Cortex of kidney (tissue), 1 donor: ENCODE data around the gene GABRD.

ENCODE experiments used
- DNase-seq: peaks from one replicate; lab custom pipeline; 2025; lab: John Stamatoyannopoulos, UW

GABRD gene

DNA sequence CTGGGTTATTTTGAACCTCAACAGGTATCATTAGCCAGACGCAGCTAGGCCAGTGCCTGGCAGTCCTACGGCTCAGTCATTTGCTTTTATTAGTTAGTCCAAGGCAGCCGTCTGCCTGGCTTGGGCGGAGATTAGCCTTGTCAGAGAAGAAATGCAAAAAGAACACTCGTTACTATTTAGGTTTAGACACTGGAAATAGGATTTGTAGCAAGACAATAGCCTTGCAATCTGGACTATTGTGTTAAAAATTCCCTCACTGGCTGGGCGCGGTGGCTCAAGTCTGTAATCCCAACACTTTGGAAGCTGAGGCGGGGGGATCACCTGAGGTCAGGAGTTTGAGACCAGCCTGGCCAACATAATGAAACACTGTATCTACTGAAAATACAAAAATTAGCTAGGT is 20.1 kb downstream of the GABRD start:
- DNase-seq = no peak

DNA sequence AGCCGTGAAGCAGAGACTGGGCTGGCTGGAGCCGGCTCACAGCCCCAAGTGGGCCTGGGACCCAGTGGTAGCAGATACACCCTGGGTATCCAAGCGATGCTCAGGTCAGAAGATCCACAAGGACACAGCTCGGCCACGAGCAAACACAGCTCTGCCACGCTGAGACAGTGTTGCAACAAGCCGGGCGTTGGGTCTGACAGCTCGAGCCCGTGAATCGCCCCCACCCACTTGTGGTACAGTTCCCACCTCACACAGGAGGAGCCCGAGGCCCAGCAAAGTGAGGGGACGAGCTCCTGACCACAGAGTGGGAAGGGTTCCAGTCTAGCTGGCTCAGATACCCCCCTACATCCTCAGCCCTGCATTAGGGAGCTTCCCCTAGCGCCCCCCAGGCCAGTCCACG is 22.2 kb downstream of the GABRD start:
- DNase-seq = no peak

DNA sequence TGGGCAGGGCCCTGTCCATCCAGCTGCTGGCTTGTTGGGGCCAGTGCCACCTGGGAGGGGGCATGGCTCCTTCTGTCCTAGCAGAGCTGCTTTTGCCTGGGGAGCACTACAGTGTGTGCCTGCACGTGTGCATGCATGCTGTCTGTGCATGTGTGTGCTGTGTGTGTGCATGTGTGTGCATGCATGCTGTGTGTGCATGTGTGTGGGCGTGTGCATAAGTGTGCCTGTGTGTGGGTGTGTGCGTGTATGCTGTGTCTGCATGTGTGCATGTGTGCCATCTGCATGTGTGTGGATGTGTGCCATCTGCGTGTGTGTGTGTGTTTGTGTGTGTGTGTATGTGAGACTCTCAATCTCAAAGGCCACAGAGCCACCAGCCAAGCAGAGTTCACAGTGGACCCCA is 22.7 kb downstream of the GABRD start:
- no peak for DNase-seq

DNA sequence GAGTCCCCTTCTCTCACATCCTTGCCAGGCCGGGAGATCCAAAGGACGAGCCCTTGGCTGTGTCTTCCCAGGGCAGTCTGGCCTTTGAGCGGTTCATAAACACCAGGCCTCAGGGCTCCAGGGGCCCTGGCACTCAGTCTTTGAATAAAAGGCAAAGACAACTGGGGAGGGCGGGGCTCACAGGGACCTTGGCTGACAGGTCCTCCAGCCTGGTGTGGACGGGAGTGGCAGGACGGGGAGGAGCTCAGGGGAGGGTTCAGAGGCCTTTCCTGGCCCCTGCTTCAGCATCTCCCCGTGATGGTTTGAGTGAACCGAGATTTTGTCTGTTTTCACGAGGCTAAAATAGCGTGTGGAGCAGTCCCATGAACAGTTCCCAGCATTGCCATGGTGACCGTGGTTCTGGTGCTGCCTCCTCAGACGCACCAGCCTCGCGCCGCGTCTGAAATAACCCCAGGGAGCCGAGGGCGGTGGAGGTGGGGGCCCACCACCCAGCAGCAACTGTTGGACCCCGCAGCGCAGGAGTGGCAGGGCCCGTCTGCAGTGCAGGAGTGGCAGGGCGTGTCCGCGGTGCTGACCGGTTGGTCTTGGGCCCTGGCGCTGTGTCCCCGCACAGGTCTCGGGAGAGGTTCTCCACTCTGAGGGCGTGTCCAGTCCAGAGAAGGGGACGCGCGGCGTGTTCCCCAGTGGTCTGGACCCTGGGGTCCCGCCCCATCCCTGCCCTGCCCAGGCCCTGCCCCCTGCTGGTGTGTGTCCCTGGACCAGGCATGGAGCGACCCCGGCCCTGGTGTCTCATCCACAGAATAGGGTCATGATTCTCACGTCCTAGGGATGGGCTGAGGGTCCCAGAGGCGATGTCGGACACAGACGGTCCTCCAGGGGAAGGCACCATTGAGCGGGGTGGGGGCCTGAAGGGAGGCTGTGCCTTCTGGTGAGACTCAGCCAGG is 24.0 kb downstream of the GABRD start:
- DNase-seq = no peak

DNA sequence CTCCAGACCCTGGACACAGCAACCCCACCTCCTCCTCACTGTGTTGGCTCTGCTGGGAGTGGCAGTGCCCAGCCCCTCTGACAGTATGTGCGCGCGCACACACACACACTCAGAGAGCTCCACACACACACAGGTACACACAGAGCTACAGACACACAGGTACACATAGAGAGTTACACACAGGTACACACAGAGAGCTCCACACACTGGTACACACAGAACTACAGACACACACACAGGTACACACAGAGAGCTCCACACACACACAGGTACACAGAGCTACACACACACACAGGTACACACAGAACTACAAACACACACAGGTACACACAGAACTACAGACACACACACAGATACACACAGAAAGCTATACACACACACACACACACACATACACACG is 24.7 kb downstream of the GABRD start:
- no peak for DNase-seq

DNA sequence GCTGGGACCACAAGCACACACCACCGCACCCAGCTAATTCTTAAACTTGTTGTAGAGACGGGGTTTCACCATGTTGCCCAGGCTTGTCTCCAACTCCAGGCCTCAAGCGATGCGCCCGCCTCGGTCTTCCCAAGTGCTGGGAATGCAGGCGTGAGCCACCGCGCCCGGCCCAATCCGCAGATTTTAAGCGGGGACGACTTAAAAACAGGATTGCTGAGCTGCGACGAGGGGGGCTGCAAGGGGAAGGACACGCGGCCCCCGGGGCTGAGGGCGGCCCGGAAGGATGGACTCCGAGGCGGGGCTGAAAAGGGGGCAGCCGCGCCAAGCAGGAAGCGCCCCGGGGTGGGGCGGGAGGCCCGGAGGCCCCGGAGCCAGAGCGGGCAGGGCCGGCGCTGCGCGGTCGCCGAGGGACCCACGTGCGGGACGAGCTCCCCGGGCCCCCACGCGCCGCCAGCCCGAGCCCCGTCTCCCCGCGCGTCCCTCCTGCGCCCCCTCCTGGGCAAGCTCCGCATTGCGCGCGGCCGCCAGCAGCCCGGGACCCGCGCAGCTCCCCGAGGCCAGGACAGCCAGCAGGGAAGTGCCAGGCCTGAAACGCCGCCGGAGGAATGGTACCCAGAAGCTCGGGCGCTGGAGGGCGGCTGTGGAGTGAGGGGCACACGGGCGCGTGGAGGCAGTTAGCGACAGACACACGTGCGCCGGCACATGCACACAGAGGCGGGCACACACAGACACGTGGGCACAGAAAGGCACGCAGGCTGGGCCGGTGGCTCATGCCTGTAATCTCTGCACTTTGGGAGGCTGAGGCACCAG is 25.6 kb downstream of the GABRD start:
- DNase-seq = no peak

DNA sequence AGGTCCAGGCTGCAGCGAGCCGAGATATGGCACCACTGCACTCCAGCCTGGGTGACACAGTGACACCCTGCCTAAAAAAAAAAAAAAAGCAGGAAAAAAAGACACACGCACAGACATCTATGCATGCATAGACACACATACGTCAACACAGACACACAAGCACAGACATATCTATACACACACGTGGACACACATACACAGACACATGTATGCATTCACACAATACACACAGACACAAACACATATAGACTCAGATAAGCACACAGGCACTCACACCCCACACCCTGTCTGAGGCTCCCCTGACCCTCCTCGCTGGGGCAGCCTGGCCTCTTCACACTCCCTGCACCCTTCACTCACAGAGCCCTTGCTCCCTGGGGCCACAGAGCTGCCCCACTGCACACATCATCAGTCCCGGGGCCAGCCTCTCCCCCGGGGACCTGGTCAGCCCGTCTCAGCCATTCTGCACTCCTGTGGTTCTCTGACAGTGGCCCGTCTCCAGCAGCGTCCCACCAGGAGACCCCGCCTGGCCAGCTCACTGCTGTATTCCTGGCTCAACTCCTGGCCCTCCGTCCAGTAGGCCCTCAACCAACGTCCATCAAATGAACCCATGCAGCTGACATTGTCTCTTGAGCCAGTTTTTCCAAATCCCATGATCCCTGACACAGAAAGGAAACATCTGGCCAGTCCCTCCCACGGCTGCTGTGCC is 26.5 kb downstream of the GABRD start:
- no peak for DNase-seq

DNA sequence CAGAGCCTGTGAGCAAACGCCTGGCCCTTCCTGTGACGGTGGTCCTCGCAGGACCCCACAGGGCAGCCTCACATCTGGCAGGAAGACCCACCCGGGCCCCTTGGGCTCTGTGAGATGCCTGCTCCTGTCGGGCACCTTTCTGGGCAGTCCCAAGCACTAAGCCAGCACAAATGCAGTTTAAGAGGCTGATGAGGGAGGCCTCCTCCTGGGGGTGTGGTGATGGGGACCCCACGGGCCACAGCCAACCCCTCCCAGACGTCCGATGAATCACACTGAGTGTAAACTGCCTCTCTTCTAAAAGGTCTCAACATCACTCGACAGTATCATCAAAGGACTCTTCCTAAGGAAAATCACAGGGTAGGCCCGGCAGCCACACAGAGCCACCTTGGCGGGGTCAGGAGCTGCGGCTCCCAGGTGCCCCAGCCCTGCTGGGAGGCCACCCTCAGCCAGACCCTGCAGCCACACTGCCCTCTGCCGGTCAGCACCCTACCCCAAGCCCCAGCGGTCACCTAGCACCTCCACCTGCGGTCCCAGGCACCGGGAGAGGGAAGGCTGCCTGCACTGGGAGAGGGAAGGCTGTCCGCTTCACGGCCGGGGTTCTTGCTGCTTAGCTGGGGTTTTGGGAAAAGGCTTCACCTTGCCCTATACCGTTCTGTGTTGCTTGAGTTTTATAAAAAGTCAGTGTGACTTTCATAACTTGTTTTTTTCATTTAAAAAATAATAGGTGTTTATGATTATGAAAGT is 27.2 kb downstream of the GABRD start:
- no peak for DNase-seq

DNA sequence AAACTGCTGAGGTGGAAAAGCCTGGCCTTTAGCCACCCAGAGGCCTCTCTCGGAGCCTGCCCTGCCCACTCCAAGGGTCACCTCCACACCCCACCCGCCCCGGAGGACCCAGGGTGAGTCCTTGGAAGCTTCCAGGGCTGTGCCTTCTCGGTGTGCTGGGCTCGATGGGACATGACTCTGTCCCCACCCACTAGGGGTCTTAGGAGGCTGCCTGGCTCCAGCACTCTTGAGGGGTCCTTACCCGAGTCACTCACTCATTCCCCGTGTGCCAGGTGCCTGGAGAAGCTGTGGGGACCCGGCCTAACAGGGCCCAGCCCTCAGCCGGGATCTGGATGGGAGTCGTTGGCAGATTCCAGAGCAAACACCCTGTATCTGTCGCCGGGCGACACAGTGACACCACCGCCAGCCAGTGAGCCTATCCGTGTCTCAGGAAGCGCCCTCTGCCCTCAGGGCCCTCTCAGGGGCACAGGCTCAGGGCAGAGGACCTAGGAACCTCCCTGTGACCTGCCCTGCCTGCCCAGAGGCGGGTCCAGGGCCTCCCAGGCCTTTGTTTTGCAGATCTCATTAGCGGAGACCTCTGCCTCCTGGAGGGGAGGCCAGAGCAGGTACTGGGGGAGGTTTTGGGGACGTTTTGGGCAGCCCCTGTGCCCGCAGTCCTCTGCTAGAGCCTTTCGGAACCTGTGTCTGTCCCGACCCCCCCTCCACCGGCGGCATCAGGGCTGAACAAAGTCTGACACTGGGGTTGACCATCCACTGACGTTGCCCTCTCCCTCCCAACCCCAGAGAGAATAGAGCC is 28.0 kb downstream of the GABRD start:
- no peak for DNase-seq

DNA sequence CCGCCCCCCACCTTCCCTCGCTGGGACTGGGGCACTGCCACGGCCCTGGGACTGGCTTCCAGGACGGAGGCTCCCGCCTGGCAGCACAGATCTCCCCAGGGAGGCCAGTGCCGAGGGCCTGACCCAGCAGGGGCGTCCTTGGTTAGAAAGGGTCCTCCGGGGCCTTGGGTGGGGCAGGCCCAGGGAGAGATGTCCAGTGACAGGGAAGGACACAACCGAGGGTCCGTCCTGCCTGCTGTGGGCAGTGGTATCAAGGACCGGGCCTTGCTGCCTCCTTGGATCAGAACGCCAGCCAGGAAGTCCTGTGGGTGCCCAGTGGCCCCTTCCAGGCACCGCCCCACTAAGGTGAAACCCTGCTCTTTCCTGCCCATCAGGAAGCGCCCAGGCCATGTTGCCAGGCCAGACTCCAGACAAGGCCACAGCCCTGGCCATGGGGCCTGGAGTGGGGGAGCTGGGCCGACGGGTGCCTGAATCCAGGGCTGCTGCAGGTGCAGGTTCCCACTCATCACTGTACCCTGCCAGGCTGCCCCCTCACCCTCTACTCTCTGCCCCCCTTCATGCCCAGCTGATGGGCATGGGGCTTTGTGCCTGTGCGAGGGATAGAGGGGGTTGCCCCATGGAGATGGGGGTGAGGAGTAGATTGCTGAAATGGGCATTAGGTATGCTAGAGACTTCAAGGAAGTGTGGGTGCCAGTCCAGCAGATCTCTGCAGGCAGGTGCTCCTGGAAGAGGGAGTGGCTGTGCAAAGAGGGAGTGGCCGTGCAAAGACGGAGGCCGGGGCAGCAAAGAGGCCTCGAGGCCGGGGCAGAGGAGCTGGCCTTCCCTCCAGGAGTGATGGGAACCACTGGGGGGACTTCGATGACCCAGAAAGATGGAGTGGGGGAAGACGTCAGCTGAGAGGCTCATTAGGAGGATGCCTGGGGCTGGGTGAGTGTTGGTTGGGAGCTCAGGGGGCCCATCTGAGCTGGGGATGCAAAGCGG is 28.9 kb downstream of the GABRD start:
- DNase-seq = no peak

DNA sequence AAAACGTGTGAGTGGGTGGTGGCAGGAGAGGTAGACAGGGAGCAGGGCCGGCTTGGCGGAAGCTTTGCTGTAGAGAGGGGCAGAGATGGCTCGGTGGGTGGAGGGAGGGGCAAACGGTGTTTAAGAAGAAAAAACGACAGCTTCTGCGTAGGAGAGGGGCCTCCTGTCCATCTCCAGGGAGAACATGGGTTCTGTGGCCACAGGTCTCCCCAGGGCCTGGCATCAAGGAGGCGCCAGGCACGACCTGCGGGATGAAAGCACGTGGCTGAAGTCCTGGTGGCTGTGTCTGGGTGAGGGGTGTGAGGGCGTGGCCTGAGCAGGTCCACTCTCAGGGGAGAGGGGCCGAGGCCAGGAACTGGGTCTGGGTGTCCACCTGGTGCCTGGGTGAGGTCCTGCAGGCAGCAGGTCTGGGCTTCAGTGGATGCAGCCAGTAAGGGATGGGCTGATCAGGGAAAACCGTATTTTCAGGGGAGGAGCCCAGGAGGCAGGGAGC is 30.1 kb downstream of the GABRD start:
- no peak for DNase-seq

DNA sequence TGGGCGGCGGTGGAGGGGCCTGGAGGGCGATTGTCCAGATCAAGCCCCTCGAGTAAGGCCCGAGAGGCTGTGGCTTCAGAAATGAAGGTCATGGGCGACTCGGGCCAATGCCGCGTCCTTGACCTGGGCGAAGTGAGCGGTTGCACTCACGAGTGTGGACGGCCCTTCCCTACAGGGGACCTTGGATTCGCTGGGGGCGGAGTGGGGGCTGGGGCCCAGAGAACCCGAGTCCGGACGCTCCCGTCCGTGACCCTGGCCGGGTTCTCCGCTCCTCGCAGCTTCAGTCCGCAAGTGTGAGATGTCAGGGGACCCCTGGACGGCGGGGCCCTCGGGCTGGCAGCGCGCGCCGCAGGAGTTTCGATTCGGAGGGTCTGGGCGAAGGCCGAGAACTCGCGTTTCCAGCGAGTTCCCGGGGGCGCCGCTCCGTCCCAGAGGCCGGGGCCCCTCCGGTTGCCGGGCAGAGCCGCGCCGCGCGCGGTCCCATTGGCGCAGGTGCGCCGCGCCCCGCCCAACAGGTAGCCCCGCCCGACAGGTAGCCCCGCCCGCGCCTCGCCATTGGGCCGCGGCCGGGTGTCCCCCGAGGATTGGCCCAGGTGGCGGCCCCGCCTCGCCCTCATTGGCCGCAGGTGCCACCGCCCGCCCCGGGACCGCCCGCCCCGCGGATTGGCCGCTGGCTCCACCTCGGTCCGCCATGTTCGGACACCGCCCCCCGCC is 30.7 kb downstream of the GABRD start, which contains the start of gene PRKCZ:
PRKCZ (plus strand) TSS at position 694 of the 714 bp plus-strand sequence. CDS start 220 bp downstream, outside the sequence.
- peak; percentile 71 for DNase-seq

DNA sequence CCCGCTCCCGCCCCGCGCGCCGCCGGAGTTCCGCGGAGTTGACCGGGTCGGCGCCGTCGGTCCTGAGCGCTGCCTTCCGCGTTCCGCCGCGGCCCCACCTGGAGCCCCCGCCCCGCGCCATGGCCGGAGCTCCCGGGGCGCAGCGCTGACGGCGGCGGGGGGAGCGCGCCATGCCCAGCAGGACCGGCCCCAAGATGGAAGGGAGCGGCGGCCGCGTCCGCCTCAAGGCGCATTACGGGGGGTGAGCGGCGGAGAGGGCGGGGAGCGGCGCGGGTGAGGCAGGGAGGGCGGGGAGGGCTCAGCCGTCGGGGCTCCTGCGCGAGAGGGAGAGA is 31.3 kb downstream of the GABRD start:
- DNase-seq = no peak

DNA sequence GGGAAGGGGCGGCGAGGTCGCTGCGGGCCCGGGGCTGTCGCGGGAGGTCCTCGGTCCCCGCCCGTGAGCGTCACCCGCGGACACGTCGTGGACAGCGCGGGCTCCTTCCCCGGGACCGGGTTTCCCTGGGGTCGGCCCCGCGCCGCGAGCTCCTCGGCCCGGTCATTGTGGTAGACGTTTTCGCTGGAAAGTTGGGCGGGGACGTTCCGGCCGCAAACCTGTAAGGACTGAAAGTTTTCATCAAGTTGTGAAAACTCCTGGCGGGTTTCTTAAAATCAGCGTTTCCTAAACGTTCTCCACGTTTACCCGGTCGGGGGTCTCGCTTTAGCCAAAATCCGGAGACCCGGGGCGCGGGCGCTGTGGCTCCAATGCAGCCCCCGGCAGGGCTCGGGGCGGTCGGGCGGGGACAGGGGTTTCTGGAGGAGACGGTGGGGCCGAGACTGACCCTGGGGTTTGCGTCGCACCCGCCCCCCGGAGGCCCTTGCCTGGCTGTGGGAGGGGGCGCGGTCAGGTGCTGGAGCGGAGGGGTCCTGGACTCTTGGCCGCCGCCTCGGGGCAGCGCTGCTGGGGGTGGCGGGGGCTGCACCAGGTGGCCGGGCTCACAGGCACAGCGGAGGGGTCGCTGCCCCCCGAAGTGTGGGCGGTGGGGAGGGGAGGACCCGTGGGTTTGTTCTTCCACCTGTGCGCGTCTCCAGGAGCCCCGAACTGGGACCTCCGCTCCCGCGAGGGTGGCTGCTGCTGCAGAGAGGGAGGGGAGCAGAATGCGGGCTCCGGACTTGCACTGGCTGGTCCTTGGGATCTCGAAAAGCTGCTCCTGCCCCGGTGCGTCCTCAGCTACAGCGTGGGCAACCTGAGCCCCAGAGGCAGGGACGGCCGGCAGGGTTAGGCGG is 31.9 kb downstream of the GABRD start:
- DNase-seq = no peak

DNA sequence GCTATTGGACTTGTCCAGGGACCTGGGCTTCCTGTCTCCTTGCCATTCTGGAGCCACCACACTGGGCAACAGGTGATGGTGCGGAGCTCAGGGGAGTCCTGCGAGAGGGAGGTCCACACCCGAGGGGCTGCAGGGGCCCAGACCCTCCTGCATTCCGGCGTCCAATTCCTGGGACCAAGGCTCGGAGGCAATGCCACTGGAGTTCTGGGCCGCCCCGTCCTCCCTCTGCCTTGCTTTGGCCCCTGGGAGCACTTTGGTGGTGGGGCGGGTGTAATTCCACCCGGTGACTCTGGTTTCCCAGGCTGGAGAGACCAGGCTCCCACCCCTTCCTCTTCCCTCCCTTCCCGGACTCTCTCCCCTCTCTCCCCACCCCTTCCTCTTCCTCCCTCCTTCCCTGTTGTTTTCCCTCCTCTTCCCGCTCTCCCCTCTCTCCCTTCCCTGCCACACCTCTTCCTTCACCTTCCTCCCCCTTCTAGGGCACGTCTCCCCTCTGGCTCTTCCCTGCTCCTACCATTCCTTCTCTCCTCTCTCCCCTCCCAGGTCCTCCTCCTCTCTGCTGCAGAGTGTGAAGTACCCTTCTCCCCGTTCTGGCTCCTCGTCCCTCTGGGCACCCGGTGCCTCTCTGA is 33.0 kb downstream of the GABRD start:
- DNase-seq = no peak

DNA sequence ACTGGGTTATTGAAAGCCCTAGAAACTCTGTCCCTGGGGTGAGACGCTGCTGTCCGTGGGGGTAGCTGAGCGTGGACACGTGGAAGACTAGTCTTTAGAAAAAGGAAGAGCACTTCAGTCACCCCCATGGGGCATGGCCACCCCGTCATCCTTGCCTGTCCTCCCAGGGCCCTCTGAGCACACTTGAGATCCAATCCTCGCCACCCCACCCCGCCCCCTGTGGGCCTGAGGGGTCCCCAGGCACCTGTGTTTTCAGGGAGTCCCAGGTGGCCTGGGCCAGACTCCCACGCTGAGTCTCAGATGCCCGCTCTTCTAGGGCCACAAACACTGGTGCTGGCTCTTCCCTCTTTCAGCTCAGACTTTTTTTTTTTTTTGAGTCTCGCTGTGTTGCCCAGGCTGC is 33.6 kb downstream of the GABRD start:
- DNase-seq = no peak

DNA sequence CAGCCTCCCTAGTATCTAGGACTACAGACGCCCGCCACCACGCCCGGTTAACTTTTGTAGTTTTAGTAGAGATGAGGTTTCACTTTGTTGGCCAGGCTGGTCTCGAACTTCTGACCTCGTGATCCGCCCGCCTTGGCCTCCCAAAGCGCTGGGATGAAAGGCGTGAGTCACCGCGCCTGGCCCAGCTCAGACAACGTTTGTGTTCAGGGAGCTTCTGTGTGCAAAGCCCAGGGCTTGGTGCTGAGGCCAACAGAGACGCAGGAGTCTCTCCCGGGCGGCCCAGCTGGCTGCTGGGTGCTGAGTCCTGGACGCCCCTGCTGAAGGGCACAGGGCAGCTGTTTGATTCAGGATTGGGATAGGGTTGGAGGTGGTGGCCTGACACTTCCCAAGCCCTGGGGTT is 34.1 kb downstream of the GABRD start:
- DNase-seq = no peak
